ENCODE measurements around the gene SPATC1L.

The SPATC1L gene

GRCh38 chr21:46137908-46138307, 46.4 kb downstream of the SPATC1L start:
- FAIRE-seq (no peak), DNase-seq (ENCODE audit: insufficient read length, low spot score) (no peak)

- DNase-seq (ENCODE audit: insufficient read length, low spot score) (no peak), FAIRE-seq (no peak)
Measured at GRCh38 chr21:46136739-46137349, 47.4 kb downstream of the SPATC1L start.

- no peak for FAIRE-seq
- DNase-seq (ENCODE audit: insufficient read length, low spot score): no peak
Measured at GRCh38 chr21:46135782-46136395, 48.4 kb downstream of the SPATC1L start.

- FAIRE-seq (no peak), DNase-seq (ENCODE audit: insufficient read length, low spot score) (no peak)
Measured at GRCh38 chr21:46131838-46132651, 52.2 kb downstream of the SPATC1L start.

GRCh38 chr21:46131588-46131837, 52.7 kb downstream of the SPATC1L start:
- DNase-seq (ENCODE audit: insufficient read length, low spot score) (no peak), FAIRE-seq (no peak)

- DNase-seq (ENCODE audit: insufficient read length, low spot score) (no peak), FAIRE-seq (no peak)
Measured at GRCh38 chr21:46130831-46131587, 53.2 kb downstream of the SPATC1L start.

GRCh38 chr21:46129846-46130651, 54.2 kb downstream of the SPATC1L start:
- FAIRE-seq: no peak
- no peak for DNase-seq (ENCODE audit: insufficient read length, low spot score)

GRCh38 chr21:46128933-46129571, 55.2 kb downstream of the SPATC1L start:
- DNase-seq (ENCODE audit: insufficient read length, low spot score) (no peak), FAIRE-seq (no peak)

GRCh38 chr21:46128106-46128932, 55.9 kb downstream of the SPATC1L start:
- no peak for DNase-seq (ENCODE audit: insufficient read length, low spot score)
- FAIRE-seq: no peak

GRCh38 chr21:46127239-46128105, 56.8 kb downstream of the SPATC1L start:
- no peak for DNase-seq (ENCODE audit: insufficient read length, low spot score)
- FAIRE-seq: no peak

- DNase-seq (ENCODE audit: insufficient read length, low spot score) (no peak), FAIRE-seq (no peak)
Measured at GRCh38 chr21:46126309-46127238, 57.7 kb downstream of the SPATC1L start.

- FAIRE-seq: no peak
- no peak for DNase-seq (ENCODE audit: insufficient read length, low spot score)
Measured at GRCh38 chr21:46125846-46126301, 58.4 kb downstream of the SPATC1L start.

GRCh38 chr21:46124926-46125845, 59.1 kb downstream of the SPATC1L start:
- DNase-seq (ENCODE audit: insufficient read length, low spot score) (no peak), FAIRE-seq (no peak)

- FAIRE-seq (no peak), DNase-seq (ENCODE audit: insufficient read length, low spot score) (no peak)
Measured at GRCh38 chr21:46124083-46124925, 60.0 kb downstream of the SPATC1L start.

Measured in HTR-8/SVneo (cell line).